ENCODE data around the gene MRPL21.

- TF ChIP-seq CTCF (IDR thresholded peaks at IDR 0.05; ENCODE audit: low read length), result no peak
- no peak for TF ChIP-seq EZH2 (IDR thresholded peaks at IDR 0.05; ENCODE audit: borderline replicate concordance, low read length)
These were observed 716 bp upstream of the MRPL21 start for GRCh38 chr11:68904248-68904847.
